Suprapubic skin (tissue), 4 donors: ENCODE data around the gene ROPN1. TPM values are rescaled to one million over a fixed set of nuclear protein-coding genes. Genes with fewer than 3 reads are reported as not detected.
"Not testable (repeated sequence)": the region's sequence is repeated elsewhere in the genome, so short reads cannot be mapped to it uniquely, and the experiment has no call there.

Experiments used
- DNase-seq, 2 donors: peaks; one replicate each; pipeline ENCODE4 v3.0.0-alpha.2; 2019; ENCODE audit warnings: low spot score in 2 of 2
- H3K27ac ChIP-seq: fragments of 200-600 bp; sonication (generic); one replicate; pipeline ENCODE4 v1.5.1; 2019
- H3K27me3 ChIP-seq: fragments of 200-600 bp; sonication (generic); one replicate; pipeline ENCODE4 v1.5.1; 2019
- H3K36me3 ChIP-seq: fragments of 200-600 bp; sonication (generic); one replicate; pipeline ENCODE4 v1.5.1; 2019
- H3K4me1 ChIP-seq: fragments of 200-600 bp; sonication (generic); one replicate; pipeline ENCODE4 v1.5.1; 2019
- H3K4me3 ChIP-seq: fragments of 200-600 bp; sonication (generic); one replicate; pipeline ENCODE4 v1.5.1; 2019; ENCODE audit warnings: mild to moderate bottlenecking
- H3K9me3 ChIP-seq: fragments of 200-600 bp; sonication (generic); one replicate; pipeline ENCODE4 v1.5.1; 2019
- CTCF ChIP-seq, 2 donors: fragments of 200-600 bp in 1 of 2; fragments of 450-650 bp in 1 of 2; sonication (generic) in 1 of 2; IDR thresholded peaks; one replicate each; pipeline ENCODE4 v1.5.1; 2016 to 2019; ENCODE audit warnings: antibody characterized with exemption in 2 of 2, mild to moderate bottlenecking in 1 of 2, moderate library complexity in 1 of 2
- EP300 ChIP-seq: sonication (generic); formaldehyde crosslinking; IDR thresholded peaks from one replicate; pipeline ENCODE4 v1.6.1; 2017; ENCODE audit warnings: antibody characterized with exemption
- POLR2A ChIP-seq, 2 donors: fragments of 450-650 bp; IDR thresholded peaks; one replicate each; pipeline ENCODE4 v1.6.1; 2017; ENCODE audit warnings: antibody characterized with exemption in 2 of 2, mild to moderate bottlenecking in 2 of 2, moderate library complexity in 2 of 2
- POLR2AphosphoS5 ChIP-seq, 3 donors: sonication (generic); formaldehyde crosslinking; IDR thresholded peaks; one replicate each; pipeline ENCODE4 v1.6.1; 2017; ENCODE audit warnings: antibody characterized with exemption in 3 of 3
- WGBS: methylation state at CpG from one replicate; pipeline ENCODE4 v1.1.5; 2018; 5-methylcytosine and 5-hydroxymethylcytosine counted together
- total RNA-seq, 4 donors: library from RNA; depleted of rRNA; stranded (reverse); fragments of >200 nt; gene quantifications; one replicate each; pipeline ENCODE4 v1.1.0, GENCODE V29; 2016

The ROPN1 gene
- total RNA-seq, result 1 to 10 TPM; 1.4 to 6.0 (median 2.4) TPM

- no CpG with 5 or more reads among the region's 49 CpGs for WGBS
- H3K4me3 ChIP-seq, H3K36me3 ChIP-seq, DNase-seq, H3K27ac ChIP-seq, H3K4me1 ChIP-seq, H3K9me3 ChIP-seq: not testable (repeated sequence)
- H3K27me3 ChIP-seq, result peaks cover 14% of the 10 kb centered on the region
Observed at GRCh38 chr3:123991730-123992588, at the start of gene ROPN1. Gene ROPN1, minus strand, starts transcription at chr3:123992124. Its CDS starts 11,643 bp downstream, at chr3:123980481.

GRCh38 chr3:124041553-124041952 is 49.6 kb upstream of the ROPN1 start:
- no peak for TF ChIP-seq POLR2A (IDR thresholded peaks at IDR 0.05)
- no peak for TF ChIP-seq EP300
- no peak for TF ChIP-seq POLR2AphosphoS5 (IDR thresholded peaks at IDR 0.05)
- no peak for TF ChIP-seq CTCF (IDR thresholded peaks at IDR 0.05)
- no peaks in the 10 kb centered on the region for H3K36me3 ChIP-seq
- peaks cover 10% of the 10 kb centered on the region for H3K27me3 ChIP-seq
- no peak overlapping the region for H3K4me3 ChIP-seq
- WGBS, result 88% methylated on average over 5 of the region's 5 CpGs
- no peak for DNase-seq
- H3K9me3 ChIP-seq, result no peaks in the 10 kb centered on the region
- H3K27ac ChIP-seq, result no peak overlapping the region
- H3K4me1 ChIP-seq, result no peaks in the 10 kb centered on the region

- peaks cover 33% of the 10 kb centered on the region for H3K27me3 ChIP-seq
- TF ChIP-seq EP300, result no peak
- TF ChIP-seq CTCF (IDR thresholded peaks at IDR 0.05), result no peak
- no peak for TF ChIP-seq POLR2A (IDR thresholded peaks at IDR 0.05)
- no peak for TF ChIP-seq POLR2AphosphoS5 (IDR thresholded peaks at IDR 0.05)
- DNase-seq, result no peak
Observed at GRCh38 chr3:124037326-124037725, 45.4 kb upstream of the ROPN1 start.

GRCh38 chr3:124036214-124036613 is 44.3 kb upstream of the ROPN1 start:
- not testable (repeated sequence) for H3K27ac ChIP-seq, H3K4me3 ChIP-seq, H3K9me3 ChIP-seq, H3K36me3 ChIP-seq, DNase-seq
- Histone ChIP-seq H3K4me1 (peaks cover 21% of the 10 kb centered on the region), H3K27me3 (peaks cover 36% of the 10 kb centered on the region)
- WGBS, result 98% methylated on average over 3 of the region's 3 CpGs

More at GRCh38 chr3:124037326-124037725, 45.4 kb upstream of the ROPN1 start:
- Histone ChIP-seq H3K4me3 (no peak overlapping the region), H3K27ac (no peak overlapping the region), H3K36me3 (no peaks in the 10 kb centered on the region), H3K9me3 (no peaks in the 10 kb centered on the region), H3K4me1 (peaks cover 18% of the 10 kb centered on the region)

GRCh38 chr3:124035463-124036121 is 43.7 kb upstream of the ROPN1 start:
- peaks cover 21% of the 10 kb centered on the region for H3K4me1 ChIP-seq
- H3K9me3 ChIP-seq, result no peaks in the 10 kb centered on the region
- no peak for DNase-seq
- H3K36me3 ChIP-seq, result no peaks in the 10 kb centered on the region
- peaks cover 36% of the 10 kb centered on the region for H3K27me3 ChIP-seq
- WGBS, result 88% methylated on average over 1 of the region's 1 CpG
- no peak for TF ChIP-seq CTCF (IDR thresholded peaks at IDR 0.05)
- TF ChIP-seq POLR2A (IDR thresholded peaks at IDR 0.05), result no peak
- TF ChIP-seq POLR2AphosphoS5 (IDR thresholded peaks at IDR 0.05), result no peak
- no peak for TF ChIP-seq EP300
- peak overlapping the region; percentile 88 for H3K4me3 ChIP-seq
- no peak overlapping the region for H3K27ac ChIP-seq

GRCh38 chr3:124034844-124035152 is 42.9 kb upstream of the ROPN1 start:
- Histone ChIP-seq H3K9me3 (no peaks in the 10 kb centered on the region), H3K4me1 (peaks cover 21% of the 10 kb centered on the region), H3K36me3 (no peaks in the 10 kb centered on the region), H3K27me3 (peaks cover 31% of the 10 kb centered on the region), H3K4me3 (peak overlapping the region; percentile 88), H3K27ac (no peak overlapping the region)
- no peak for TF ChIP-seq EP300
- no peak for TF ChIP-seq CTCF (IDR thresholded peaks at IDR 0.05)
- TF ChIP-seq POLR2A (IDR thresholded peaks at IDR 0.05), result no peak
- TF ChIP-seq POLR2AphosphoS5 (IDR thresholded peaks at IDR 0.05), result no peak
- DNase-seq, result no peak
- 60% methylated on average over 1 of the region's 1 CpG for WGBS
